ENCODE results near the gene PRRG2. TPM values are rescaled to one million over a fixed set of nuclear protein-coding genes. Genes with fewer than 3 reads are reported as not detected.

PRRG2 gene
- polyA plus RNA-seq, 1 donor (not counting 4 experiments of a cell fraction or from before 2014, with no cell fraction given): 5.3 TPM

GRCh38 chr19:49543032-49543431 is 38.1 kb upstream of the PRRG2 start:
- no peaks in the 10 kb centered on the region for H3K36me3 ChIP-seq (ENCODE audit: control insufficient read depth in 2 of 2, extremely low read depth in 1 of 2, insufficient read depth in 2 of 2, low read length in 2 of 2)
- H2AFZ ChIP-seq (ENCODE audit: control insufficient read depth, low read length): no peak overlapping the region
- H3K27ac ChIP-seq (ENCODE audit: control insufficient read depth, insufficient read depth, low read length): no peak overlapping the region
- dilution Hi-C loops (cut with MboI; ENCODE audit: extremely low pct_ligation_motif_present, low sequenced_read_pairs): no loop called here
- no peak overlapping the region for H3K4me3 ChIP-seq (ENCODE audit: control insufficient read depth in 2 of 3, extremely low read depth in 1 of 3, insufficient read depth in 2 of 3, low read depth in 1 of 3, low read length in 3 of 3)
- H3K4me2 ChIP-seq (ENCODE audit: control insufficient read depth, extremely low read depth, insufficient read depth, low read depth, low read length): no peak overlapping the region
- H3K79me2 ChIP-seq (ENCODE audit: control insufficient read depth, insufficient read depth, low read length): no peaks in the 10 kb centered on the region
- H3K9me1 ChIP-seq (ENCODE audit: control insufficient read depth, extremely low read depth, insufficient read depth, low read length): no peaks in the 10 kb centered on the region
- no peak for FAIRE-seq
- H3K9me3 ChIP-seq (ENCODE audit: control insufficient read depth, low read depth, low read length): no peaks in the 10 kb centered on the region
- H3K27me3 ChIP-seq (ENCODE audit: control insufficient read depth, extremely low read depth, insufficient read depth, low read length): no peaks in the 10 kb centered on the region
- no peak for TF ChIP-seq EZH2 (IDR thresholded peaks at IDR 0.05; ENCODE audit: low read length)
- no peak for TF ChIP-seq CTCF (optimal IDR thresholded peaks at IDR 0.05 in 1 of 3, IDR thresholded peaks at IDR 0.05 in 1 of 3, conservative IDR thresholded peaks at IDR 0.05 in 1 of 3; ENCODE audit: extremely low read depth in 1 of 3, insufficient read depth in 2 of 3, low read length in 3 of 3)
- peaks cover 4% of the 10 kb centered on the region for H3K4me1 ChIP-seq (ENCODE audit: control insufficient read depth, extremely low read depth, insufficient read depth, low read length)
- no peaks in the 10 kb centered on the region for H4K20me1 ChIP-seq (ENCODE audit: control insufficient read depth, extremely low read depth, insufficient read depth, low read length)
- no peak overlapping the region for H3K9ac ChIP-seq (ENCODE audit: control insufficient read depth, extremely low read depth, insufficient read depth, low read length)
- no peak for DNase-seq (ENCODE audit: low read depth, low spot score)

GRCh38 chr19:49544154-49544553 is 37.0 kb upstream of the PRRG2 start:
- H3K4me1 ChIP-seq (ENCODE audit: control insufficient read depth, extremely low read depth, insufficient read depth, low read length): peaks cover 4% of the 10 kb centered on the region
- H3K9me3 ChIP-seq (ENCODE audit: control insufficient read depth, low read depth, low read length): no peaks in the 10 kb centered on the region
- H4K20me1 ChIP-seq (ENCODE audit: control insufficient read depth, extremely low read depth, insufficient read depth, low read length): no peaks in the 10 kb centered on the region
- TF ChIP-seq EZH2 (IDR thresholded peaks at IDR 0.05; ENCODE audit: low read length): no peak
- no peak overlapping the region for H3K9ac ChIP-seq (ENCODE audit: control insufficient read depth, extremely low read depth, insufficient read depth, low read length)
- no peaks in the 10 kb centered on the region for H3K9me1 ChIP-seq (ENCODE audit: control insufficient read depth, extremely low read depth, insufficient read depth, low read length)
- H3K4me2 ChIP-seq (ENCODE audit: control insufficient read depth, extremely low read depth, insufficient read depth, low read depth, low read length): no peak overlapping the region
- H3K79me2 ChIP-seq (ENCODE audit: control insufficient read depth, insufficient read depth, low read length): no peaks in the 10 kb centered on the region
- DNase-seq (ENCODE audit: low read depth, low spot score) (no peak), FAIRE-seq (no peak)
- H3K4me3 ChIP-seq (ENCODE audit: control insufficient read depth in 2 of 3, extremely low read depth in 1 of 3, insufficient read depth in 2 of 3, low read depth in 1 of 3, low read length in 3 of 3): no peak overlapping the region
- H3K36me3 ChIP-seq (ENCODE audit: control insufficient read depth in 2 of 2, extremely low read depth in 1 of 2, insufficient read depth in 2 of 2, low read length in 2 of 2): no peaks in the 10 kb centered on the region
- H3K27ac ChIP-seq (ENCODE audit: control insufficient read depth, insufficient read depth, low read length): no peak overlapping the region
- dilution Hi-C loops (cut with MboI; ENCODE audit: extremely low pct_ligation_motif_present, low sequenced_read_pairs): no loop called here
- no peak overlapping the region for H2AFZ ChIP-seq (ENCODE audit: control insufficient read depth, low read length)
- H3K27me3 ChIP-seq (ENCODE audit: control insufficient read depth, extremely low read depth, insufficient read depth, low read length): no peaks in the 10 kb centered on the region

All from keratinocyte (primary cell).